ENCODE measurements around the gene ACTMAP.

DNA sequence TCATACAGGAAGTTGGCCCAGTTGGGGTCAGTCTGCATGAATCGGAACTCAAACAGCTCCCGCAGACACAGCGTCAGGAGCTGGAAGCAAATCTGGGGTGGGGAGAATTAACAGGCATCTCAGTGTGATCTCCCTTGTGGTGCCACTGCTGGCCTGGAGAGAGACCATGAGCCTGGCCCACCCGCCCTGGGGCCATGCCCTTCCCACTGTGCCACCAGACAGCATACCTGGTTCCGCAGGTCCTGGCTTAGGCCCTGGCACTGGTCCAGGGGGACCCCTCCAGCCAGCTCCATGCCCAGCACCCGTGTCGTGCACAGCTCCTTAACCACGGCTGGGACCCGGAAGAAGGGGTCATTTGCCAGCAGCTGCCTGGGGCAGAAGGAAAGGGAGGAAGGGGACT lies 50.2 kb downstream of the ACTMAP start:
- TF ChIP-seq, protein P1, sequence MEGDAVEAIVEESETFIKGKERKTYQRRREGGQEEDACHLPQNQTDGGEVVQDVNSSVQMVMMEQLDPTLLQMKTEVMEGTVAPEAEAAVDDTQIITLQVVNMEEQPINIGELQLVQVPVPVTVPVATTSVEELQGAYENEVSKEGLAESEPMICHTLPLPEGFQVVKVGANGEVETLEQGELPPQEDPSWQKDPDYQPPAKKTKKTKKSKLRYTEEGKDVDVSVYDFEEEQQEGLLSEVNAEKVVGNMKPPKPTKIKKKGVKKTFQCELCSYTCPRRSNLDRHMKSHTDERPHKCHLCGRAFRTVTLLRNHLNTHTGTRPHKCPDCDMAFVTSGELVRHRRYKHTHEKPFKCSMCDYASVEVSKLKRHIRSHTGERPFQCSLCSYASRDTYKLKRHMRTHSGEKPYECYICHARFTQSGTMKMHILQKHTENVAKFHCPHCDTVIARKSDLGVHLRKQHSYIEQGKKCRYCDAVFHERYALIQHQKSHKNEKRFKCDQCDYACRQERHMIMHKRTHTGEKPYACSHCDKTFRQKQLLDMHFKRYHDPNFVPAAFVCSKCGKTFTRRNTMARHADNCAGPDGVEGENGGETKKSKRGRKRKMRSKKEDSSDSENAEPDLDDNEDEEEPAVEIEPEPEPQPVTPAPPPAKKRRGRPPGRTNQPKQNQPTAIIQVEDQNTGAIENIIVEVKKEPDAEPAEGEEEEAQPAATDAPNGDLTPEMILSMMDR (conservative IDR thresholded peaks at IDR 0.05; ENCODE audit: low read length) = no peak
- TF ChIP-seq EZH2phosphoT487 (IDR thresholded peaks at IDR 0.05; ENCODE audit: borderline replicate concordance, low read depth, low read length) = no peak

Measured in OCI-LY7 (cell line).